LNCaP clone FGC (cell line): ENCODE data around the gene CNPPD1.
A peak's percentile ranks its signal among the peaks of the same experiment; 100 is the strongest.

Experiments used
- DNase-seq: peaks from one replicate; pipeline ENCODE4 v3.0.0-alpha.2; 2011; ENCODE audit warnings: low read depth
- H3K4me3 ChIP-seq: 2 replicates; pipeline ENCODE4 v1.5.1; 2011; ENCODE audit warnings: mild to moderate bottlenecking, low read depth, low read length, control low read depth
- TF ChIP-seq, protein P1 (sequence below): IDR thresholded peaks from 2 replicates; pipeline ENCODE4 v1.5.1; 2012; ENCODE audit warnings: mild to moderate bottlenecking; ENCODE audit not compliant: control insufficient read depth, insufficient read depth; ENCODE audit errors: extremely low read depth

Gene CNPPD1

GRCh38 chr2:219175928-219176817, 552 bp downstream of the CNPPD1 start:
- peak overlapping the region; percentile 75 for H3K4me3 ChIP-seq
- DNase-seq = no peak
- TF ChIP-seq, protein P1, sequence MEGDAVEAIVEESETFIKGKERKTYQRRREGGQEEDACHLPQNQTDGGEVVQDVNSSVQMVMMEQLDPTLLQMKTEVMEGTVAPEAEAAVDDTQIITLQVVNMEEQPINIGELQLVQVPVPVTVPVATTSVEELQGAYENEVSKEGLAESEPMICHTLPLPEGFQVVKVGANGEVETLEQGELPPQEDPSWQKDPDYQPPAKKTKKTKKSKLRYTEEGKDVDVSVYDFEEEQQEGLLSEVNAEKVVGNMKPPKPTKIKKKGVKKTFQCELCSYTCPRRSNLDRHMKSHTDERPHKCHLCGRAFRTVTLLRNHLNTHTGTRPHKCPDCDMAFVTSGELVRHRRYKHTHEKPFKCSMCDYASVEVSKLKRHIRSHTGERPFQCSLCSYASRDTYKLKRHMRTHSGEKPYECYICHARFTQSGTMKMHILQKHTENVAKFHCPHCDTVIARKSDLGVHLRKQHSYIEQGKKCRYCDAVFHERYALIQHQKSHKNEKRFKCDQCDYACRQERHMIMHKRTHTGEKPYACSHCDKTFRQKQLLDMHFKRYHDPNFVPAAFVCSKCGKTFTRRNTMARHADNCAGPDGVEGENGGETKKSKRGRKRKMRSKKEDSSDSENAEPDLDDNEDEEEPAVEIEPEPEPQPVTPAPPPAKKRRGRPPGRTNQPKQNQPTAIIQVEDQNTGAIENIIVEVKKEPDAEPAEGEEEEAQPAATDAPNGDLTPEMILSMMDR = 0 out of 2 replicates have a peak, but pooled peaks have one; percentile 12

DNA sequence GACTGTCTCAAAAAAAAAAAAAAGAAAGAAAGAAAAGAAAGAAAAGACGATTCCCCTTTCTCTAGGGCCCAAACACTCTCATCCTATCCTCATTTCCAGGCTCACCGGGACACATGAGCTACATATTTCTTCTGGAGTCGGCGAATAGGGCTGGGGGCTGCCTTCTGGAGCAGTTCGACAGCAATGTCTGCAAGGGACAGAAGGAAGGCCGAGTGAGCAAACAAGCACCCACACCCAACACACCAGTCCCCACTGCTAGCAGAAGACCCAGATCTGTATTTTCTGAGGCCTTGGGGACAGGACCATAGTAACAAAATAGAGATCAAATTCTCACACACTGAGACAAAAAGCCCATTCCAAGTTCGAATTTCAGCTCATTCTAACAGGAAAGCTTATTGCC, 1.2 kb downstream of the CNPPD1 start:
- H3K4me3 ChIP-seq = peak overlapping the region; percentile 75
- TF ChIP-seq, protein P1 = no peak
- no peak for DNase-seq

DNA sequence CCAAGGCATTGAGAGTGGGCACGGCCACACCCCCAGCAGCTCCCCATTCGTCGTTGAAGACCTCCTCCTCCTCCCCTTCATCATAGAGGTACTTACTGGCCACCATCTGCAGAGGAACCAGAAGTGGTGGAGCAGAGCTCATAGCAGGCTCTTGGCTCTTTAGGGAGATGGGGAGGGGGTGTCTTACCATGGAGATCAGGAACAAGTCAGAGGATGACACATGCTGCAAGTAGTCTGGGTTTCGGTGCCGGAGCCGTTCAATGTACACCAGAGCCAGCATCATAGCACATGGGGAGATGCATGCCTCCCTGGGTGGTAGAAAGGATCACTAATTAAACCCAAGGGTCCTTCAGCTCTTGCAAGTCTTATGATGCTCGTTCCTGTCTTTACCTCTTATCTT, 1.9 kb downstream of the CNPPD1 start:
- no peak for DNase-seq
- no peak overlapping the region for H3K4me3 ChIP-seq
- TF ChIP-seq, protein P1 = no peak

- TF ChIP-seq, protein P1 = no peak
- DNase-seq = no peak
- H3K4me3 ChIP-seq = no peak overlapping the region
Measured at GRCh38 chr2:219174146-219174545, 2.6 kb downstream of the CNPPD1 start.

- H3K4me3 ChIP-seq = no peak overlapping the region
- TF ChIP-seq, protein P1 = no peak
- no peak for DNase-seq
Measured at GRCh38 chr2:219173176-219173575, 3.5 kb downstream of the CNPPD1 start.

GRCh38 chr2:219172231-219173154, 4.2 kb downstream of the CNPPD1 start:
- TF ChIP-seq, protein P1 = no peak
- DNase-seq = no peak
- H3K4me3 ChIP-seq = no peak overlapping the region
